Stimulated activated CD8-positive, alpha-beta memory T cell treated with anti-CD3 and anti-CD28 coated beads, Interleukin-4, amount 100 ng/mL, for 24 hours (primary cell): Measurements from ENCODE around the gene HCFC1R1.

Source experiments
- DNase-seq: peaks from one replicate; pipeline ENCODE4 v3.0.0-alpha.2; 2020; ENCODE audit warnings: low read depth

Gene HCFC1R1

DNA sequence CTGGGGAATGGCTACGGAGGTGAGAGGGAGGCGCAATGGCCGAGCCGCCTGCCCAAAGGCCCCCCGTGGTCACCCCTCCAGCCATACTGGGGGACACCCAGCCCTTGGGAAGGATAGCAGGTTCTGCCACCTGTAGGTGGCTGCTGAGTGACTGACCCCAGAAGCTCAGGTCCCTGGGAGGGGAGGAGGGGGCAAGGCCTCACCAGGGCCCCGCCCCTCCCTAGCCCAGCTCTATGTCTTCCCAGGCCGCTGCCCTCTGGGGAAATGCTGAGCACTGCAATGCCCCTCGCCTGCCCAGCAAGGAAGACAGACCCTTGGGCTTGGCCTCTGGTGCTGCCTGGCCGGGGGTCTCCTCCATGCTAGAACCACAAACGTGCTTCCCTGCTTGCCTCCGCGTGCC, 22.4 kb downstream of the HCFC1R1 start:
- DNase-seq: no peak

DNA sequence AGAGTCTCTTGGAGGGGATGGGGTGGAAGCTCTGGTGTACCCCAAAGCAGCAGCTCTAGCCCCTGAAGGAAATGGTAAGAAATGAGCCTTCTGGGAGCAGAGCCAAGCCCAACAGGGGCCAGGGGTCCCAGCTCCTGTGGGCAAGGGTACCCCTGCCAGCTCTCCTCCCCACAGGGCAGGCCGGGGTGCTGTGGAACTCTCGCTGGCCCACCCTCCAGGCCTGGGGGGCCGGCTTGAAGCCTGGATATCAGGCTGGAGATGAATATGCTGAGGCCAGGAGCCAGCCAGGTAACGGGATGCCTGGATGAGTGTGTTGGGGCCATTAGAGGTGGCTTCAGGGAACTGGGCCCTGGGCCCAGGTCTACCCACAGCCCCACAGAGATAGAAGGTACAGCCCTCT, 23.2 kb downstream of the HCFC1R1 start:
- no peak for DNase-seq

DNA sequence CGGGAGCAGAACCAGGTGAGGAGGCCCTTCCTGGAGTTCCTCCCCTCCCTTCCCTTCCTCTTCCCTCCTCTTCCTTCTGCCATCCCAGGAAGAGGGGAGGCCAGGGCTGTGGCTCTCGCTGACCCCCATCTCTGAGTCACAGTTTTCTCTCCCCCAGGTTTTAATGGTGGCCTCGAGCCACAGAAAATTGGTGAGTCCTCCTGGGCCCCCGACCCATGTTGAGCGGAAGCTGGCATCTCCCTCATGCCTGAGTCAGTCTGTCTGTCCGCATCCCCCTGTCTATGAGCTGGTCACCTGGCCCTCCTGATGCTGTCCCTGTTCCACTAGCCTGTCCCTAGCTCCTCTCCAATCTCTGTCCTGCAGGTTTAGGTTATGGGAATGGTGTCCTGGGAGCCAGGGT, 23.8 kb downstream of the HCFC1R1 start:
- no peak for DNase-seq

DNA sequence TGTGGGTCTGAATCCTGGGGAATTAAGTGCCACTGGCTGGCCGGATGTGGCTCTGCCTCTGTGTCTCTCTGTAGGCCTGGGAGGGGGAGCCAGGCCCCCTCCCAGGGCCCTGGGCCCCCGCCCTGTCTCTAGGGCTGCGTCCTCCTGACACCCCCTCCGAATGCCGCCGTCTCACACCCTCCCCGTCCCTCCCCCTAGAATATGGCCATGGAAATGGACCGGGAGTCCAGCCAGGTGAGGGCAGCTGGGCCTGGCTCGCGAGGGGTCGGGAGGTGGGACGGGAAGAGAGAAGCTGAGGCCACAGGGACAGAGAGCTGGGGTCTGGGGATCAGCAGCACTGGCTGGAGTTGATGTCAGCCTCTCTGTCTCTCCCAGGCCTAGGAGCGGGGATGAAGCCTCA, 27.4 kb downstream of the HCFC1R1 start:
- no peak for DNase-seq

DNA sequence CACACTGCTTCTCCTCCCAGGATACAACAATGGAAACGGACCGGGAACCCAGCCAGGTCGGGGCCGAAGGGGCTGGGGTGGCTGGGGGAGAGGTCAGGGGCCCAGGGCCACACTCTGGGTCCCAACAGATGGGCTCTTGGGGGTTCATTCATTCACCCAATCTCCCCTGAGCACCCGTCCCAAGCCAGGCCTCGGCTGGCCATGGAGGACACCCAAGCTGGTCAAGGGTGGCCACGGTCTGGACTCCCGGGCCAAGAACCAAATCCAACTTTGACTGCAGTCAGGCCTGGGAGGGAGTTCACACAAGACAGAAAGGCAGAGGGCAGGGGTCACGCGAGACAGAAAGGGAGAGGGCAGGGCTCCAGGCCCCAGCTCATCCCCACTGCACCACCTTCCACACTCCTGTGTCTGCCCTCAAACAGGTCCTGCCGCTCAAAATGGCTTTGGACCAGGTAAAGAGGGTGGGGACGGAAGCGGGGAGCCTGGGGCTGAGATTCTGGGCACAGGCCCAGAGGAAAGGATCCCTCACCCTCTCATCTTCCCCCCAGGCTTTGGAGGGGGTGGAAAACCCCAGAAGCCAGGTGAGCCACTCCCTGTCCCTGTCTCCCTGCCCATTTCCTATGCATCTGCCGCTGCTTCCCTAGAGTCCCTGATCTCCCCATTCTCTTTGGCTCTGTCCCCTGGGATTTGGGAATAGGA, 31.2 kb downstream of the HCFC1R1 start:
- no peak for DNase-seq

DNA sequence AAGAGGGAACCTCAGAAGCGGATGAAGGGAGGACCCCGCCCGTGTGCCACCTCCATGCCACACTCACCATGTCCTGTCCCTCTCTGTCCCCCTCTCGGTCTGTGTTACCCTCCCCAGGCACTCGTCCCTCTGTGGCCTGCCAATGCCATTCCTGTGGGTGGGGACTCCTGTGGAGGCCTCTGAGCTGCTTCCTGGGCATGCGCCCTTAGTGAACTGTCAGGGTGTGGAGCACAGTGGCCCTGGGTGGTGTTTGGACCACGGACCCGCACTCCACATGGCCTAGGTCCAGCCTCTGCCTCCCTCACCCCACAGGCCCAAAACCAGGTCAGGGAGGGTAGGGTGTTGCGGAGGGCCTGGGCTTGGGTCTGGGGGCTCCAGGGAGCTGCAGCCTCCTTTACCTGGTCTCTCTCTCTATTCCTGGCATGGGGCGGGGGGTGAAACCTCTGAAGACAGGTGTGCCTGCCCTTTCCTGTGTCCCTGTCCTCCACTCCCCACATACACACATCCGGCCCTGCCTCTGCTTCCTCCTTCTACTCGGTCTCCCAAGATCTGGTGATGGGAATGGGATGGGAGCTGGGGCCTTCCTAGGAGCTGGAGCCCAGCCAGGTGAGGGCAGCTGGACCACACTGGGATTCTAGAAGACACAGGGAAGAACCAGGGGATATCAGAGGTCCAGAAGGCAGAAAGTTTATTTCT, 32.0 kb downstream of the HCFC1R1 start:
- no peak for DNase-seq

DNA sequence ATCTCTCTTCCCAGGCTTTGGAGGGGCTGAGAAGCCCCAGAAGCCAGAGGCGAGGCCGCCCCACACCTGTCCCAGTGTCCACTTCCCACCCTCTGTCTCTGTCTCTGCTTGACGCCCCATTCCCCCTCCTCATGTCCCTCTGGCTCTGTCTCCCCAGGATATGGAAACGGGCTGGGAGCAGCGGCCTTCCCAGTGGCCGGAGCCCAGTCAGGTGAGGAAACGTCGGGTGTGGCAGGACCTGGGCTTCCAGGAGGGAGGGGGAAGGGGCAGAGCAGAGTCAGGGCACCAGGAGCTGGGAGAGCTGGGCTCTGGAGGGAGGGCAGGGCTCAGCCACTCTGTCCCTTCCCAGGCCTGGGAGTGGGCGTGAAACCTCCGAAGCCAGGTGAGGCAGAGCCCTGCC, 32.9 kb downstream of the HCFC1R1 start:
- DNase-seq: no peak

DNA sequence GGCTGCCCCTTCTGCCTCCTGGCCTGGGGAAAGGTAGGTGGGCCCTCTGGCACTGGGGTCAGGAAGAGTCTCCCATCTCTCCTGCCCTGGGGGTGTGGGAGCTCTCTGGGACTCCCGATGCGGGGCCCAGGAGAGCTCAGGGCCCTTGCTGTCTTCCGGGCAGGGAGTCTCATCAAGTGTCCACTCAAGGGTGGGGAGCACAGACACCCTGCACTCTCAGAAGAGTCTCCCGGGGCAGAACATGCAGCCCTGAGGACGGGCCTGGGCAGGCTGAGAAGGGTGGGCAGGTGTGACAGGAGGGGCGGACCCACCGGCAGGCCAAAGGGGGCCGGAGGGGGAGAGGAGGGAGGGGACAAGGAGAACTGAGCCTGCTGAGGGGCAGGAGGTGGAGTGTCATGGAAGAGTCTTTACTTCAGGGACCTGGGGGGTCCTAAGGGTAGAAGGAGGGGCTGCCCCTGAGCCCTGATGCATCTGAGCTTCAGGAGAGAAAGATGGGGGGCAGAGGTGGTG, 35.1 kb downstream of the HCFC1R1 start:
- no peak for DNase-seq

DNA sequence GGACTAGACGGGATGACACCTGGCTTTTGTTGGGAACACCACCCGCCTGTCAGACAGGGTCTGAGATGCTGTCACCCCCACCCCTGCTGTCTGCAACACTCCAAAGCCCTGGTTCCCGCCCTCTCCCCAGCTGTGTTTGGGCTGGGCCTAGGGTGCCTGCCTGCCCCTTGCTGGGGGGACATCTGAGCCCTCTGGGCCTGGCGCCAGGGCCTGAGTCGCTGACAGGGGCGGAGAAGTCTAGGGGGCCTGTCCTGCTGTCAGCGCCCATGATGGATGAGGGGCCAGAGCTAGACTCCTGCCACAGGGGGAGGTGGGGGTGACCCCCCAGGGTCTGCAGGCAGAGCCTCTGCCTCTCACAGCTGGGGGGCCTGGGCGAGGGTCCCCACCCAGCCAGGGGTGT, 35.9 kb downstream of the HCFC1R1 start:
- DNase-seq: no peak

DNA sequence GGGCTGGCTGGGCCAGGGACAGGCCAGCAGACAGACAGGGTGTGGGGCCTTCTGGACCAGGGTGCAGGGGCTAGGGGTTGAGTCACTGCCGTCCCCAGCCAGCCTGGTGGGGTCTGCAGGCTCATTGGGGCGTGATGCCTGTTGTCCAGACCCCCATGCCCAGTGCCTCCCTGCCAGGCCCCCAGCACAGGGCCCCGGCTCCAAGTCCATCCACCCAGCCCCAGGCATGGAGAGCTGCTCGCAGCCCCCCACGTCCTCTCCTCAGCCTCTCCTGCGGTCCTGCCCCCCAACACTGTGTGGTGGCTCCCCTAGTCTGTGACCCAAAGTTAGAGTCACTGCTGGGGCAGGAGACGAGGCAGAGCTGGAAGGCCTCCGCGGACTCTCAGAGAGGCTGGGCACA, 36.5 kb downstream of the HCFC1R1 start:
- no peak for DNase-seq

DNA sequence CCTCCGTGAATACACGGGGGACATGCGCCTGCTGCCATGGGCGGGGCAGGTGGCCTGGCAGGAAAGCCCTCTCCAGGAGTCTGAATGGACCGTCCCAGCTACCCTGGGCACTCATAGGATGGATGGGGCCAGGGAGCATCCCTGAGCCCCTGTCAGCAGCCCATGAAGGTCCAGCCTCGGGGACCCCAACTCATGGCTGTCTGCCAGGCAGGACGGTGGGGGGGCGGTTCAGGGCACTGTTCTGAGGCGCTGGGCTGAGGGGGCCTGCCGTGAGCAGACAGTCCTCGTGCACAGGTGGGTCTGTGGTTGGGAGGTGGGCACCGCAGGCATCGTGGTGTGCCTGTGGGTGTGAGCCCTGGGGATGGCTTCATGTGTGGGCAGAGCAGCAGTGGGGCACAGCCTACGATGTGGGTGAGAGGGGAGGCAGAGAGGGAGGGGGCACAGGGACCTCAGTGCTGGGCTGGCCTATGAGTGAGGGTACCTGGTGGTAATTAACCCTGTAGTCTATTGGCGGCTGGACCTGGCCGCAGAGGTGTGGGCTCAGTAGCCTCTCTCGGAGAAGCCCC, 37.0 kb downstream of the HCFC1R1 start:
- DNase-seq: no peak

DNA sequence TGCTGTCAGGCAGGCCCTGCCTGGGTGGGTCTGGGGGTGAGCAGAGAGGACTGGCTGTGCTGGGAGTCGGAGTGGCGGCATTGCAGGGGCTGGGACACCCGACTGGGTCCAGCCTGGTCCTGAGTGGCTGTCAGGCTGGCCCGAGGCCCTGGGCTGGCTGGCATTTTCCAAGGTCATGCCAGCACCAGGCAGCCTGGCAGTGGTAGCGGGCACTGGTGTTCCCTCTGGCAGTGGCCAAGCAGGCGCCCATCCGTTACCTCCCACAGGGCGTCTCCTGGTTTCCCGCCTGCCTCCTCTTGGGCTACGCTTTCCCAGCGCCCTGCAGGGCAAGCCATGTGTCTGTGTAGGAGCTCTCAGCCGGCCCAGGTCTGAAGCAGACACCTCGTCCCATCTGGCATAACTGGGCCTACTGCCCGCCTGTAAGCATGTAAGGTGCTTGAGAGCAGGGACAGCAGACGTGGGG, 37.8 kb downstream of the HCFC1R1 start:
- DNase-seq: no peak

DNA sequence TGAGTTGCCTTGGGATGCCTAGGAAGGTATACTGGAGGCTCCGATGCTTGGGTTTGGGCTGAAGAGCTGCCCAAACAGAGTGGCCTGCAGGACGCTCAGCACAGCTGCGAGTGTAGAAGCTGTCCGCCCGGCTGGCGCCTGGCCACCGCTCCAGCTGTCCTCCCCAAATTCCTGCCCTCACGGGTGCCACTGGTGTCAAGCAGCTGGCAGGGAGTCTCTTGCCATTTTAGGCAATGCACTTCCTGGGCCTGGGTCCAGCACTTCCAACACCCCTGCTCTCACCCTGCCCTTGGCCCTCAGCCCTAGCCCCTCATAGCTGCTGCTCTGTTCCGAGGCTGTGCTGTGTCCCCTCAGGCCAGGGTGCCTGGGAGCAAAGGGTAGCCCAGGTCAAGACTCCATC, 38.3 kb downstream of the HCFC1R1 start:
- no peak for DNase-seq

DNA sequence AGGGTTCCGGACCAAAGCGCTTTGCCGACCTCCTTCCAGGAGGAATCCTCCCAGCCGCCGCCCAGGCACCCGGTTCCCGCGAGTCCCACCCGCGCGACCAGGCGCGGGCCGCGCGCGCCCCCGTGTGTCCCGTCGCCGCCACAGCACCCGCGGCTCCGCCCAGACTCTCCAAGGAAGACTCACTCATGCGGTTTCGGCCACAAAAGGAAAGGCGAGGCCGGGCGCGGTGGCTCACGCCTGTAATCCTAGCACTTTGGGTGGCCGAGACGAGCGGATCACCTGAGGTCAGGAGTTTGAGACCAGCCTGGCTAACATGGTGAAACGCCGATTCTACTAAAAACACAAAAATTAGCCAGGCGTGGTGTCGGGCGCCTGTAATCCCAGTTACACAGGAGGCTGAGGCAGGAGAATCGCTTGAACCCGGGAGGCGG, 40.0 kb downstream of the HCFC1R1 start:
- DNase-seq: peak; percentile 60

DNA sequence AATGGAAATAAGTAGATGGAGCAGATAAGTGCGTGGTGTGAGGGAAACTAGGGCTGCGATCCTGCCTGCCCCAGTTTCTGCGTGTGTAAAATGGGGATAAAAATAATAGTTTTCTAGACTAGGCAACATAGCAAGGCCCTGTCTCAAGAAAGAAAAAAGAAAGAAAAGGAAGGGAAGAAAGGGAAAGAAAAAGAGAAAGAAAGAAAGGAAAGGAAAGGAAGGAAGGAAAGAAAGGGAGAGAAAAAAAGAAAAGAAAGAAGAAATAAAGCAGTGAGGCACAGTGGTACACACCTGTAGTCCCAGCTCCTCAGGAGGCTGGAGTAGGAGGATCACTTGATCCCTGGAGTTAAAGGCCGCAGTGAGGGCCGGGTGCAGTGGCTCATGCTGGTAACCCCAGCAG, 41.3 kb downstream of the HCFC1R1 start:
- no peak for DNase-seq

DNA sequence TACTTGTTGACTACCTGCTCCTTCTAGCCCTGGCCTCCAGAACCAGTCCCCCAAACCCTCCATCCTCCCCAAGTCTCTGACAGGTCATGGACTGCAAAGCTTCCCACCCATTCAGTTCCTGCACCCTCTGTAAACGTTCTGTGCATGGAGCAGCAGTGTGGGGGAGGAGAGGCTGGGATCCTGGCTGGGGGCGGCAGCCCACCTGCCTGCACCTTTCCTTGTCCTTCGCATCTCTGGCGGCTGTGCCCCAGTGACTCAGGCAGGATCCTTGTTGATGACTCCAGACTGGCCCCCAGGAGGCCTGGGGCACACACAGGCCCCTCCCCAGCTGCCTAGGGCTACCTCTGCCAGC, 41.9 kb downstream of the HCFC1R1 start:
- no peak for DNase-seq

DNA sequence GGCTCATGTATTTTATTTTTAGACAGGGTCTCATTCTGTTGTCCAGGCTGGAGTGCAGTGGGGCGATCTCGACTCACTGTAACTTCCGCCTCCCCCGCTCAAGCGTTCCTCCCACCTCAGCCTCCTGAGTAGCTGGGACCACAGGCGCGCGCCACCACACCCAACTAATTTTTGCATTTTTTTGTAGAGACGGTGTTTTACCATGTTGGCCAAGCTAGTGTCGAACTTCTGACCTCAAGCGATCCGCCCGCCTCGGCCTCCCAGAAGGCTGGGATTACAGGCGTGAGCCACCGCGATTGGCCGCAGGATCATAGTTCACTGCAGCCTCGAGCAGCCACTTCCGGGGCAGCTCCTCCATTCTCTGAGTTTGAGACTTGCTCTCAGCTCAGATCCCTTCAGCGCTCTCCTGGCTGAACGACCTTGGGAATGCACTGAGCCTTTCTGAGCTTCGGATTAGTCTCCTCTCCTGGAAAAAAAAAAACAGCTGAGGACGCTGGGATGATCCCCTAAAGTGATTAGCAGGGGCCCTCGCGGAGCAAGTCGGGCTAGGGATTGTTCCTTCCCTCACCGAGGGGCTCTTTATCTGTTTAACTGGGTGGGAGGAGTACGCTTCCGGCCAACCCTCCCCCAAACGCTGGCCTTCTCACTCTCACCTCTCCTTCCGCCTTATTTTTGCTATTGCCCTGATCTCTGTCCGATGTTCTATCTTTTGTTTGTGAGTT, 42.4 kb downstream of the HCFC1R1 start:
- no peak for DNase-seq

DNA sequence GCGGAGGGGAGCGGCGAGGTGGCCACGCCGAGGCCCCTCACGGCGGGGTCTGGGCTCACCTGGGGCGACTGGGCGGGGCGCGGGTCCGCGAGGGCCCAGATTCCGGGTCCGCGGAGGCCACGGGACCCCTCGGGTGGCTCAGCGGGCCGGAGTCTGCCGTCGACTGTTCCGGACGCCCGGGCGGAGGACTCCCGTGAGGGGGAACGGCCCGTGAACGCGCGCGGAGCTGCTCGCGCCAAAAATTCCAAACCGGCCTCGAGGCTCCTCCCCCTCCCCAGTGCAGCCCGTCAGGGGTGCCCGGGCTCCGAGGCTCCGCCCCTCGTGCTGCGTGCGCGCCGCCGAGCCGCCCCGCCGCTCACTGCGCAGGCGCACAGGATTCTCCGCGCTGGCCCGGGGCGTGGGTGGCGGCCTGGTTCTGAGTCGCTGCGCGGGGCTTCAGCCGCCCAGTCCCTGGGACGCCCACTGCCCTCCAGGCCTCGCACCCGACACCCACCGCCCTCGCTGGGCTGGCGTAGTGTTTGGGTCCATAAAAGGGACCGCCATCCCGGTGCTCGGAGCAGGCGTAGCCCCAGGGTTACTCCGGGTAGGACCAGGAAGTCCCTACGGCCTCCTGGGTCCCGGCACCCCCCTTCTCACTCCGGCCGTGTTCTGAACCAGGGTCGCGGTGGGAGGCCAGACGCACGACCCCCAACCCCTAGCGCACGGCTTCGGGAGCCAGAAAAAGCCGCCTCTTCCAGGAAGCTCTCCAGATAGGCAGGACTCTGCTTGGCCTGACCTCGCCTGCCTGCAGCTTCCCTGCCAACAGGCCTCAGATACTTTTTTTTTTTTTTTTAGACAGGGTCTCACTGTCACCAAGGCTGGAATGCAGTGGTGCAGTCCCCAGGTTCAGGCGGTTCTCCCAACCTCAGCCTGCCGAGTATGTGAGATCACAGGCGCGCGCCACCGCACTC, 43.2 kb downstream of the HCFC1R1 start, which contains the start of gene PKMYT1:
Gene PKMYT1, minus strand, starts transcription at position 220 of the 950 bp plus-strand sequence. CDS start 789 bp downstream, outside the sequence.
- peak; percentile 94 for DNase-seq

DNA sequence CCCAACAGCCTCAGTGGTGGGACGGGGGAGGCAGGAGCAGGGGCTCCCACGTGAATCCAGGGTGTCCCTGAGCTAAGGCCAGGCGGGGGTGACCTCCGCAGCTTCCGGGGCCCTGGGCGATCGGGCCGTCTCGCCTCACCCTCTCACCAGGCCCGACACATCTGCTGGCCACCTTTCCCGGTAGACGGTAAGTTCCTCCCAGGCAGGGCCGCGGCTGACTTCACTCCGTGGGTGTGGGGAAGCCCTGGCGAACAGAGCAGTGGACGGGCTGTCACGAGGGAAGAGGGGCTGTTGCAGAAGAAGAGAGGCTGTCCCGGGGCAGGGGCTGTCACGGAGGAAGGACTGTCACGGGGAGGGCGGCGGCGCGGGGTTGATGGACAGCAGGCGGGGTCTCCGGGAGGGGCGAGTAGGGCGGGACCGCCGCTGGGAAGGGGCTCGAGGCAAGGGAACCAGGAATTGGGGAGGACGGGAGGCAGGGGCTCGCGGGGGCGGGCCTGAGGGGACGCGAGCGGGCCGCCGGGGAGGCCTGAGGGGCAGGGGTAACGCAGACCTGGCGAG, 44.0 kb downstream of the HCFC1R1 start:
- no peak for DNase-seq

DNA sequence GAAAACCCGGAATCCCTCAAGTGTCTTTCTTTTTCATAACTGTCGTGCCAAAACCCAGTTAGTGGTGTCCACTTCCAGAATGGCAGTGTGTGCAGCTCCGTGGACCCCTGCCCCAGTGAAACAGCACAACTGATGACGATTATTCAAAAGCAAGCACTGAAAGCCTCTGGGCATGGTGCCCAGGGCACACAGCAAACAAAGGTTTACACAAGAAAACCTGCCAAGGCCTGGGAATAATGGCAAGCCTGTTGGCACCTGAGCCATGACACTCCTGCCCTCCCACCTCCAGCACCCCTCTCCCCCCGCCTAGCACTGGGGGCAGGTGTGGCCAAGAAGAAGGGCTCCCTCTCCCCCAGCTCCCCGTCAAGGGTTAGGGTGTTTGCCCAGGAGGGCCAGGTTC, 46.3 kb downstream of the HCFC1R1 start:
- DNase-seq: no peak

DNA sequence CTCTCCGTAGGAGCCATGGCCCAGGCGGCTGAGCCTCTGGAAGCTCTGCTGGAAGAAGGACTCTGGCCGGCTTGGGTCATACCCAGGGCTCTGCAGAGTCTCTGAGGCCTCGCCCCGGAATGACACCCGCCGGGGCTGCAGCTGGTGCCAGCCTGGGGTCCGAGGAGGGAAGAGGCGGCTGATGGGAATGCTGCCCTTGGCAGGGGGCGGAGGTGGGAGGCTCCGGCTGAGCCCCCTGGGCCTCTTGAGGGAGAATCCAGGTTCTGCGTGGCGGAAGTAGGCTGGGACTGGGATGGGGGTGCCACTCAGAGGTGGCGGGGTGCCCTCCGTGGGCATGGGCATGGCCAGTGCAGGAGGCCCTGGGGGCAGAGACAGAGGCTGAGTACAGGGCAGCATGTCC, 47.1 kb downstream of the HCFC1R1 start:
- no peak for DNase-seq
